ENCODE results near the gene ELOVL1.
"Not testable (repeated sequence)": the region's sequence is repeated elsewhere in the genome, so short reads cannot be mapped to it uniquely, and the experiment has no call there.

Gene ELOVL1

DNA sequence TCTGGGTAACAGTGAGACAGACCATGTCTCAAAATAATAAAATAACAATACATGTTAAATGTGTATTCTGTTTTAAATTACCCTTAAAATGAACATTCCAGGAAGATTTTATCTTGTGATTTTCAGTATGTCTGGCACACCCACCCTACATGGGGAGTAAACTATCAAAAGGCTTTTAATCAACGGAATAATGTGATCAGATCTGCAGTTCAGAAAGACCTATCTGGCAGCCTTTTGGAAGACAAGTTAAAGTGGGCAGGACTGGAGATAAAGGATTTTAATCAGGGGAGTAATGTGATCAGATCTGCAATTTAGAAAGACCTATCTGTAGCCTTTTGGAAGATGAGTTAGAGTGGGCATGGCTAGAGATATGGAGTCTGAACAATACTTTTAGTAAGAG is 11.7 kb upstream of the ELOVL1 start:
- DNase-seq, result no peak

DNA sequence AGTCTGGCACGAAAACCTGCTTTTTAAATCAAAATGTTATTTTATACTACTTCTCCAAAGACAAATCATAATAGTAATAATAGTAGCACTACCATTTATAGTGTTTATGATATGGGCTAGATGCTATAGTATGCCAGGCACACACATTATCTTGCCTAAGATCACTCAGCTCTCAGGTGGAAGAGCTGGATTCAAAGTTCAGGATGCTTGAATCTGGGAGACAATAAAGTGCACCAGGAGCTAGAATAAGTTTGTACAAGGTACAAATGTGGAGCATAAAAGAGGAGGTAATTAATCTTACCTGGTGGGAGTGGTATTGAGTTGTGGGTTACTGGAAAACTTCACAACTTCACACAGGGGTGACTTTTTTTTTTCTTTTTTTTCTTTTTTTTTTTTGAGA is 10.0 kb upstream of the ELOVL1 start:
- DNase-seq, result no peak

DNA sequence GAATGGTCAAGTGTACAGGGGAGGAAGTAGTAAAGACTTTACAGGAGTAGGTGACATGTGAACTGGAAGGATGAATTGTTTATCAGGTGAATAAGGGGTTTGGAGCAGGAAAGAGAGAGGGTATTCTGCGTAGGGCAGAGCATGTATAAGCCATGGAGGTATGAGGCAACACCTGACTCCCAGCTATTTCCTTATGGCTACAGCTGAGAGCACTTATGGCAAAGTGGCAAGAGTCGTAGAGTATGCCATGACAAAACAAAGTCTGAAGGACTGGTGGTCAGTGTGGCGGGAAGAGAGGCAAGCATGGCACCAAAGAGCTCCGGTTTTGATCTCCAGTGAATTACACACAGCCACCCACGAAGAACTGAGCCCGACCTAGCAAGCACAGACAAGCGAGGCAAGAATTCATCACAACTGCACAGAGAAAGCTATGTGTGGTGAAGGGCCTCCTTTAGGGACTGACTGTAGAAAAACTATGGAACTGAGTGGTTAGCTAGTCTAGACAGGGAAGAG is 9.0 kb upstream of the ELOVL1 start:
- DNase-seq, result no peak

DNA sequence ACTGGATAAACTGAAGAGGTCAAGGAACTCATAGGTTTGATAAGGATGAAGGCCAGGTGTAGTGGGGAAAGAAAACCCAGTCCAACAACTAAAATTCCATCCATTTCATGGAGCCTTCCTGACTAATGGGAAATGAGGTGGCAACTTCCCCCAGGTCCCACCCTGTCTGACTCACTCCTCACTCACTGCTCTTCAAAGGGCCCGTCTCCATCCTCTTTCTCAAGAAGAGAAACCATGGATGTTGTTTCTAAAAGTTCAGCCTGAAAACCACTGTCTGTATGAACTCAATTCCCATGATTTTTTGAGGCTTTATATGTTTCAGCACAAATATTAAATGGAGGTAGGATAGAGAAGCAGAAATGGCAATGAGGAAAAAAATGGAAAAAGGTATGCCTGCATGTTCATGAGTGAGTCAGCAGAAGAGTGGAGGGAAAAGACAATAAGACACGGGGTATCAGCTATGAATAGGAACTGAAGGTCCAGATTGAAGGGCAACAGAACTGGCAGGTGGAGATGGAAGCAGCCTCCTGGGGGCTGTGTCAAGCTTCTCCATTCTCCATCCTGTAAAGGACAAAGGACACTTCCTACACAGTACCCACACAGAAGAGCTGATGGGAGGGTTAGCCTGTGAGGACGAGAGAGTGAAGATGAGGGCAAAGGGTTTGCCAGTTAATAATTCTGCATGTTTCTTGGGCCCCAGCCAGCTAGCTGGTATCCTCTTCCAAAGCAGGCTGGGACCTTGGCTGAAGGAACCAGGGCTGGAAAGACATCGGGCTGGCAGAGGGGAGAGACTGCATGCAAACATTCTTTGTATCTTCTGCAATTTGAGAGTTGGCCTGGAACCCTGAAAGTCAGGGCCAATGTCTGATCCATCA is 5.5 kb upstream of the ELOVL1 start:
- DNase-seq, result no peak

DNA sequence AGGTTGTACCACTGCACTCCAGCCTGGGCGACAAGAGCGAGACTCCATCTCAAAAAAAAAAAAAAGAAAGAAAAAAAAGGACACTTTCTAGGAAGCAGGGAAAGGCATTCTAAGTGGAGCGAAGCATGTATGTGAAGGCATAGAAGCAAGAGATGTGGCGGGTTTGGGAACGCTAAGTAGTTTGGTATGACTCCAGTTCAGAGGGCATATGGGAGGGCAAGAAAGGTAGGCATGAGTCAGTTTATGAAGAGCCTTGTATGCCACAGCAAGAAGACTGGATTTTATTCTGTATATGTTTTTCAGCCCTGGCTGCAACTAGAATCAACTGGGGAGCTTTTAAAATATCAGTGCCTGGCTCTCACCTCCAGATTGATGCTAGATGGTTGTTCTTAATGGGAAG is 4.4 kb upstream of the ELOVL1 start:
- no peak for DNase-seq

DNA sequence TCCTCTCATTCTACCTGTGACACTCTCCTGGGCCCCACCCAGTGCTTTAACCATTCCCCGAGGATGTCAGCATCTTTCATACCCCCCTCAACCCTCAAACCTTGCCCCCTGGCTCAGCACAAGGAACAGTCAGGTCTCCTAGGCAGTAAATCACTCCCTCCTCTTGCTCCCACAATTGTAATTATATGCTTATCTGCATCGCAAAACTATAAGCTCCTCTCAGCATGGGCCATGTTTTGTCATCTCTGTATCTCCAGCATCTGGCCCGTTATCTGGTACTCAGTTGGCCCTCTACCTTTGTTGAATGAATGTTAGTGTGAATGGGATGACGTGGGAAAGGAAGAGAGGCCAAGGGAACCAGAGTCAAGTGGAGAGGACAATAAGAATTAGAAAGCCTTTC is 2.8 kb upstream of the ELOVL1 start:
- no peak for DNase-seq

DNA sequence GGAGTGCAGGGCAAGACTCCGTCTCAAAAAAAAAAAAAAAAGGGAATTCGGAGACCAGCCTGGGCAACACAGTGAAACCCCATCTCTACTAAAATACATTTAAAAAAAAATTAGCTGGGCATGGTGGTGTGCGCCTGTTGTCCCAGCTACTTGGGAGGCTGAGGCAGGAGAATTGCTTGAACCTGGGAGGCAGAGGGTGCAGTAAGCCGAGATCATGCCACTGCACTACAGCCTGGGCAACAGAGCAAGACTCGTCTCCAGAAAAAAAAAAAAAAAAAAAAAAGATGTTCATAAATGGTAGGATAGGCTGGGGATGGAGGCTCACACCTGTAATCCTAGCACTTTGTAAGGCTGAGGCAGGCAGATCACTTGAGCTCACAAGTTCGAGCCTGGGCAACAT is 2.0 kb upstream of the ELOVL1 start:
- DNase-seq, result not testable (repeated sequence)

DNA sequence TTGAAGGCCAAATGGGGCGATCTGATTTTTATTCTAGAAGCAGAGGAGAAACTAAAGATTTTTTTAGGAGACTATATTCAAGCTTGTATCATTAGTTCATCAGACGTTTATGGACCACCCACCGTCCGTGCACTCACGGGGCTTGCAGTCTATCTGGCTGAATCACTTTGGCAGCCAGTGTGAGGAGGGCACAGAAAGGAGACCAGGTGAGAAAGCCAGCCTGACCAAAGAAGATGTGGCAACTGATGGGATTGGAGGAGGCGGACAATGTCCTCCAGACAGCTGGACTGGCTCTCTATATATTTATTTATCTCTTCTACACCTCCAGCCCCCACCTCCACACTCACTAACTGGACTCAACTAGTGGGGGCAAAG is 822 bp upstream of the ELOVL1 start:
- no peak for DNase-seq

DNA sequence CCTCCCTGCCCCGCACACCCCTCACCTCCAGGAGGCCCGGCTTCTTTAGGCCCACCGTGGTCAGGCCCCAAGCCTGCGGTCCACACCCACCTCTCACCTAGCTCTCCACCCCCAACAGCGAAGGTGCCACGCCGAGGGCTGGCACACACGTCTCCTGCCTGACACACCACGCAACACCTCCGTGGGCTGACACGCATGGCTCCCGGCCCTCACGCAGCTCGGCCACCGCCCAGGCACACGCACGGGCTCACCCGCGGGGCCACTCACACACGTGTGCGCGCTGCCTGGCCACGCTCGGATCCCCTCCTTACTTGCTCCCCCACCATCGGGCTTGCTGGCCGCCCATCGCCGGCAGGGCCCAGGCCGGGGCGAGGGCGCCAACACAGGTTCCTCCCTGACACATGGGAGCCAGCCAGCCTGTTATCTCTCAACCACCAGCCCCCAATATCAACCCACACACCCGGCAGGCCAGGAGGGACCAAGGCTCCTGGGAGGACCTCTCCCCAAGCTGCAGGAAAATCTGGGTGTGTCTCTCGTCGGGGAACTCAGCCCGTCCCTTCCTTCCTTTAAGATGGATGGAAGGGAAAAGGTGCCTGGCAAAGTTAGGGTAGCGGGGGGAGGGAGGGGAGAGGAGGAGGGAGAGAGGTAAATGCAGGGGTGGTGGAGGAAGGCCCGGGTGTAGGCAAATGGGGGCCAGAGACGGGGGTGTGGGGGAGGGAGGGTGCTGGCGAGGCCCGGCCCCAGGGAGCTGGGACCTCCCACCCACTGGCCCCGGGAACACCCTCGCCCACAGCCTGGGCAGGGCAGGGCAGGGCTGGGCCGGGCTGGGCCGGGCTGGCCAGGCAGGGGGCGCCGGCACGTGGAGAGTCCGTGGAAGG is 546 bp downstream of the ELOVL1 start:
- DNase-seq, result no peak

DNA sequence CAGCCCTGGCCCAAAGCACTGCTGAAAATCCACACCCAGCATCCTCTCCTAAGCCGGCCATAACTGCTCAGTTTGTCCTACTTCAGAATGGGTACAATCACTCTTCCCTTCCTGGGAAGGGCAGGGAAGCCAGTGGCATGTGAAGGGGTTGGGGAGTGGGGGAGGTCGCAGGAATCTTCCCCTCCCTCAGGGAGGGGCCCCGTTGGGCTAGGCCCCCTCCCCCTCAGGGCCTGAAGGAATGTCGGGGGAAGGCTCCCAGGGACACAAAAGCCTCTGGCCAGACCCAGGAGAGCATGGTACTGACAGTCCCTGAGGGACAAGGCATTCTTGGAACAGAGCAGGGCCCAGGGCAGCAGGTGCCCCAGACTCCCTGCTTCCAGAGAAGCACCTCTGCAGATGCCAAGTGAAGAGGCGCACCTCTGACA is 1.2 kb downstream of the ELOVL1 start:
- DNase-seq, result no peak

DNA sequence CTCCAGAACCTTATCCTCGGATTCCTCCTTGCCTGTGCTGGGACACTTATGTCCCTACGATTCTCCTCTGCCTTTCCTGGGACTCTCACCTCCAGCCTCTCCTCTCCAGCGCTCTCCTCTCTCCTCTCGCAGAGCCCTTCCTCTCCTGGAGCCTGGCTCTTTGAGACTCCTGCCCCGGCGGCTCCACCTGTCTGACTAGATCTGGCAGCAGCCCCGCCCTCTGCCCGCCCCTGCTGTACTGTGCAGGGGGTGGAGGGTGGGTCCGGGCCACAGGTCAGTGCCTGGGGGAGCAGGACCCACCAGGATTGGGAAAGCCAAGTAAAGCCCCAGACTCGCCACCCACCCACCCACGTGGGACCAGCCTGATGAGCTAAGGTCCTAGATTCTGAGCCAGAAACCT is 1.6 kb downstream of the ELOVL1 start:
- DNase-seq, result no peak

DNA sequence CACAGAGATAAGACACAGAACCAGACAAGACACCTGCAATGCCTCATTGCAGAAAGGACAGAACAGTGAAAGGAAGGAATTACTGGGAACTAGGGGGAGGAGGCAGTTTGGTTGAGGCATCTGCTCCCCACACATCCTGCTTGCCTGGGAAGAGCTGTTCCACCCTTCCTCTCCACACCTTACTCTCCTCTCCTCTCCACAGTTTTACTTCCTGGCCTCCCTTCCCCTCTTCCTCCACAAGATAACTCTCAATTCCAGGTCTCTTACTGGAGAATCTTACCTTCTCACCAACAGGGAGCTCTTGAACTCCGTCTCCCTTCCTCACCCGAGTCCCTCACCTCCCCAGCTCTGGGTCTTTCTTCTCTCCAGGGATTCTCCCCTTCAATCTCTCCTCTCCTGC is 2.1 kb downstream of the ELOVL1 start:
- DNase-seq, result no peak

DNA sequence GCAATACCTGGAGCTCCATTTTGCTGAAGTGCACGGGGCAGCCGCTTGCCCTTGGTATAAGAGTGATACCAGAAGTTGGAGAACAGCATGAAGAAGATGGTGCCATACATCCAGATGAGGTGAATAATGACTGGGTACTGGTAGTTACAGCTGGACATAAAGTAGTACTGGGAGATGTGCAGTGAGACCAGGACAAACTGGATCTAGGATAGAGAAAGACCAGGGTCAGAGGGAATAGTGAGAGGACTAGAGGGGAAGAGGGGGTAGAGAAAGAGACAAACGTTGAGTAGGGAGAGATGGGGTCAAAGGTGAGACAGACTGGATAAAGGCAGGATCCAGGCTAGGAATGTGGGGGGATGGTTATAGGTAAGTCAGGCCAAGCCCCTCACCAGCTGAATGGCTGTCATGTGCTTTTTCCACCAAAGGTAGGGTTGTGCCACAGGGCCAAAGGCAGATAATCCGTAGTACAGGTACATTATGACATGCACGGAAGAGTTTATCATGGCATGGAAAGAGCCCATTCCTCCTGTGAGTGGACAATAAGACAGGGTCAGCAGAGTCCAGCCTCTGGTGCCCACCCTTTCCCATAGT is 3.8 kb downstream of the ELOVL1 start:
- no peak for DNase-seq

DNA sequence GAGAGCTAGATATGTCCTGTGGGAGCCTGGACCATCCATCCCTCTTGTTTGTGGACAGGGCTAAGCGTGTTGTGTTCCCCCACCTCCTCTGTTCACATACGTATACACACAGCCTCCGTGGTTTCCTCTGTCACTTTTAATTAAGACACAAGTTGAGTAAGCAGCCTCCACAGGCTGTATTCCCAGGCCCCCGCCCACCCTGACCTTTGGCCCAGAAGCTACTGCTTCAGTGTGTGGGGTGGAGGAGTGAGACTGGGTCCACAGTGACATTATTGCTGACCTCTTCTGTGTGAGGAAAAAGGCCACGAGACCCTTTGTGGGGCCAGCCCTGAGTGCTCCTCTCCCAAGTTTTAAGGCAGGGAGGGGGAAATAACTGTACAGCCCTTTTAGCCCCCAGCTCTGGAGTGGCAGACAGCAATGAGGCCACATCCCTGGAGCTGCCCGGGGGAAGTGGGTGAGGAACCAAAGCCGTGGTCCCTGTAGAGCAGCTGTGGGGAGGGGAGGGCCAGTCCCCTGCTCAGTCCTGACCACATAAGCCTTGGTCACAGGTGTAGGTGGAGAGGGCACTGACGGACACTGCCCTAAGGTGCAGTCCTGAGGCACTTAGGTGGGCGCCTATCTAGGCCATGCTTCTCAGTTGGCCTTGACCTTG is 4.4 kb downstream of the ELOVL1 start:
- no peak for DNase-seq

DNA sequence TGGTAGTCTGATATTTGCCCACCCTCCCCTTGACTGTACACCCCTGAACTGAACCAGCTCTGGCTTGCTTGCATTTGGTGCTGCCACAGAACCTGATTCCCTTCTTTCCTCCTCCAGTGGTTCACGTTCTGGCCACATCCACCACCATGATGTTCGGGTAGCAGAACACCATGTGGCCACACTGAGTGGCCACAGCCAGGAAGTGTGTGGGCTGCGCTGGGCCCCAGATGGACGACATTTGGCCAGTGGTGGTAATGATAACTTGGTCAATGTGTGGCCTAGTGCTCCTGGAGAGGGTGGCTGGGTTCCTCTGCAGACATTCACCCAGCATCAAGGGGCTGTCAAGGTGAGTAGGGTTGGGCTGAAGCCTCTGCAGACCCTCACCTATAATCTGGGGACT is 7.2 kb downstream of the ELOVL1 start:
- DNase-seq, result no peak

DNA sequence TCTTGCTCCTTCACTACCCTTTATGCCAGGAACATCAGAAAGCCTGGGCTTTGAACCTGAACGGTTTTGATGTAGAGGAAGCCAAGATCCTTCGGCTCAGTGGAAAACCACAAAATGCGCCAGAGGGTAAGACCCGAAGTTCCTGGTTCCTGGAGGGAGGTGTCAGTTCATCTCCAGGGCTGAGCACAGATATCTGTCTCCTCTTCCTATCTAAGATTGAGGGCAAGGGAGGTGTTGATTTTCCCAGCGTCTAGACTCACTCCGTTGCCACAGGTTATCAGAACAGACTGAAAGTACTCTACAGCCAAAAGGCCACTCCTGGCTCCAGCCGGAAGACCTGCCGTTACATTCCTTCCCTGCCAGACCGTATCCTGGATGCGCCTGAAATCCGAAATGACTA is 8.1 kb downstream of the ELOVL1 start:
- DNase-seq, result no peak

DNA sequence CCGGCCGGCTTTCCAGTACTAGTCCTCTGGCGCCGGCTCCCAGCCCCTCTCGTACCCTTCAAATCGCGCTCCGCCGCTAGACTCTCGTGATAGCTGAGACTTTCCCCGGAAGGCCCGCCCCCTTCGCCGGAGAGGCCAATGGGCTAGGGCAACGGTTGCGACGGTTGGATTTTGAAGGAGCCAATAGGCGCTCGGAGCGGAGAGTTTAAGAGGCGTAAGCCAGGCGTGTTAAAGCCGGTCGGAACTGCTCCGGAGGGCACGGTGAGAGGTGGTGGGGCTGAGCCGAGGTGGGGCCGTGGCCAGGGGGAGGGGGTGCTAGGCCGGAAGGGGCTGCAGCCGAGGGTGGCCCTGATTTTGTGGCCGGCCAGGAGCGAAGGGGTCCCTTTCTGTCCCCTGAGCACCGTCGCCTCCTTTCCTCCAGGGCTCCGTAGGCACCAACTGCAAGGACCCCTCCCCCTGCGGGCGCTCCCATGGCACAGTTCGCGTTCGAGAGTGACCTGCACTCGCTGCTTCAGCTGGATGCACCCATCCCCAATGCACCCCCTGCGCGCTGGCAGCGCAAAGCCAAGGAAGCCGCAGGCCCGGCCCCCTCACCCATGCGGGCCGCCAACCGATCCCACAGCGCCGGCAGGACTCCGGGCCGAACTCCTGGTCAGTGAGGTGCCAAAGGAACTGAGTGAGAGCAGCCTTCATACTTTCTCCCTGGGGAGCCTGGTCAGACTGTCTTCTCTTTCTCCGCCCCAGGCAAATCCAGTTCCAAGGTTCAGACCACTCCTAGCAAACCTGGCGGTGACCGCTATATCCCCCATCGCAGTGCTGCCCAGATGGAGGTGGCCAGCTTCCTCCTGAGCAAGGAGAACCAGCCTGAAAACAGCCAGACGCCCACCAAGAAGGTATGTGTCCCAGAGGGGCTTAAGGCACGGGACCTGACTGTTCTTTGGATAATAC is 8.8 kb downstream of the ELOVL1 start, which contains the start of gene CDC20:
Gene CDC20, plus strand, starts transcription at position 236 of the 948 bp plus-strand sequence. Its CDS starts 235 bp downstream, at position 471.
- DNase-seq, result peak; percentile 99

DNA sequence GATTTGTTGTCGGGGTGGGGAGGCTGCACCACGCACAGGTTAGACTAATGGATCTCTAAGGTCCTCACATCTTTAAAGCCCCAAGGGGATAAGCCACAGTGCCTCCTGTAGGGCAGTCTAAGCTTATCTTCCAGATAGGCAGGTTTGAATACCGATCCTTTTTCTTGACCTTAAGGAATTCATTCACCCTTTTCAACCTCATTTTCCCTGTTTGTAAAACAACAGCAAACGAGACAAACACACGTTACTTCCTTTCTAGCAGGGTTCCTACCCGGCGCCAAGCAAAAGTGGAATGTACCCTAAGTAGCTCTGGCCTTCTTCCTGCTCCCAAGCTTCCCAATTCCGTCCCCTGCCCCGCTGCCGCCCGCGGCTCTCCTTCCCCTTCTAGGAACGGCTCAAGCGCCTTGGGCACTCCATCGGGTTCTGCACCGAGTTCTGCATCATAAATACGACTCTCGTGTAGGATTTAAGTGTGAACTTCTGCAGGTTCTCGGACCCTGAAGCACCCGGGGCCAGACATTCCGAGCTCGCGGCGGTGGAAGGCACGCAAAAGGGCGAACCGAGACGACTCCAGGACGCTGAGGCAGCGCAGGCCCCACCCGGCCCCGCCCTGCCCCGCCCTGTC is 9.6 kb downstream of the ELOVL1 start:
- DNase-seq, result no peak

DNA sequence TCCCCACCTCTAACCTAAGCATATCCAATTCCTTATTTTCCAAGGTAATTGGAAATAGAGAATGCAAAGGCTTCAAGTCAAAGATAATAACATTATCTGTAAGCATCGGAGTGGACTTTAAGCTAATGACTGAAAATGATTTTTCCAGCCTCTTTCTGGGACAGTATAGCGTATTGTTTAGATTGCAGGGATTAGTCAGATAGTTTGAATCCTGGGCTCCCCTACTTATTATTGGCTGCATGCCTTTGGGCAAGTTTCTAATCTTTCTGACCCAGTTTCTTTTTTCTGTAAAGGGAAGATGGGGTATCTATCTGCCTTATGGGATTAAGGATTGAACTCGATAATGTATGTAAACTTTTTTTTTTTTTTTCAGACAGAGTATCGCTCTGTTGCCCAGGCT is 10.6 kb downstream of the ELOVL1 start:
- DNase-seq, result no peak

DNA sequence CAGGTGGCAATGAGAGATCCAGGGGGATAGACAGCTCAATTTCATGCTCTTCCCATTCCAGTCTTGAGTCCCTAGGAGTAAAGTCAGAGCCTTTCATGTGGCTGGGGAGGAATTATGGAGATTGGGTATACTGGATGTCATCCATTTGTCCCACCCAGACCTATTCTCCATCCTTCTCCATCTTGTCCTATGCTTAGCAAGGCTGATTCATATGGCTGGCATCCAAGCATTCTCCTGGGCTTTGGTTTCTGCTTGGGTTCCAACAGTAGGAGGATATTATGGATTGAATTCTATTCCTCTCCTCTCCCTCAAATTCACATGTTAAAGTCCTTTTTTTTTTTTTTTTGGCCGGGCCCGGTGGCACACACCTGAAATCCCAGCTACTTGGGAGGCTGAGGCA is 12.9 kb downstream of the ELOVL1 start:
- DNase-seq, result no peak

DNA sequence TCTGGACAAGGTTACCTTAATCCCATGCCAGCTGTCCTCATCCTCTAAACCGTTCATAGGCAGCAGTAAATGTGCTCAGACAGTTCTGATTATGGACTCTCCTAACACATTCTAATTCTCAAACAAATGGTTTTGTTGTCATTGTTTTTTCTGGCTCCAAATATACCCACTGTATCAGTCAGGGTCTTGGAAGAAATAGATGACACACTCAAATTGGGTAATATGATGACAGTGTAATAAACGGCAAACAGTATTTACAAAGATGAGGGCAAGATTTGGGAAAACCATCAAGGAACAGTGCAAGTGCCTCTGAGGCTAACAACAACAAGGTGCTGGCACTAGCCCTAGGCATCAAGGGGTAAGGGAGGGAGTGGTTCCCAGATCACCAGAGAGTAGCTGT is 13.3 kb downstream of the ELOVL1 start:
- DNase-seq, result no peak
